ENCODE measurements around the gene ORAI1.

Gene ORAI1

GRCh38 chr12:121596526-121596925, 29.8 kb upstream of the ORAI1 start:
- Histone ChIP-seq H3K4me1 (ENCODE audit: insufficient read depth, poor library complexity, severe bottlenecking) (no peaks in the 10 kb centered on the region), H3K27me3 (ENCODE audit: insufficient read depth, poor library complexity, severe bottlenecking) (no peaks in the 10 kb centered on the region)
- no peak for DNase-seq (ENCODE audit: low spot score)

GRCh38 chr12:121600702-121601336, 25.5 kb upstream of the ORAI1 start:
- H3K9me3 ChIP-seq (ENCODE audit: severe bottlenecking): no peaks in the 10 kb centered on the region
- H3K27me3 ChIP-seq (ENCODE audit: insufficient read depth, poor library complexity, severe bottlenecking): no peaks in the 10 kb centered on the region
- H3K36me3 ChIP-seq (ENCODE audit: low read depth): no peaks in the 10 kb centered on the region
- no peak overlapping the region for H3K27ac ChIP-seq (ENCODE audit: poor library complexity, severe bottlenecking)
- DNase-seq (ENCODE audit: low spot score): no peak
- no peak overlapping the region for H3K4me3 ChIP-seq (ENCODE audit: severe bottlenecking)
- H3K4me1 ChIP-seq (ENCODE audit: insufficient read depth, poor library complexity, severe bottlenecking): no peaks in the 10 kb centered on the region
- ATAC-seq (ENCODE audit: low read depth): no peak
- TF ChIP-seq, protein P1, sequence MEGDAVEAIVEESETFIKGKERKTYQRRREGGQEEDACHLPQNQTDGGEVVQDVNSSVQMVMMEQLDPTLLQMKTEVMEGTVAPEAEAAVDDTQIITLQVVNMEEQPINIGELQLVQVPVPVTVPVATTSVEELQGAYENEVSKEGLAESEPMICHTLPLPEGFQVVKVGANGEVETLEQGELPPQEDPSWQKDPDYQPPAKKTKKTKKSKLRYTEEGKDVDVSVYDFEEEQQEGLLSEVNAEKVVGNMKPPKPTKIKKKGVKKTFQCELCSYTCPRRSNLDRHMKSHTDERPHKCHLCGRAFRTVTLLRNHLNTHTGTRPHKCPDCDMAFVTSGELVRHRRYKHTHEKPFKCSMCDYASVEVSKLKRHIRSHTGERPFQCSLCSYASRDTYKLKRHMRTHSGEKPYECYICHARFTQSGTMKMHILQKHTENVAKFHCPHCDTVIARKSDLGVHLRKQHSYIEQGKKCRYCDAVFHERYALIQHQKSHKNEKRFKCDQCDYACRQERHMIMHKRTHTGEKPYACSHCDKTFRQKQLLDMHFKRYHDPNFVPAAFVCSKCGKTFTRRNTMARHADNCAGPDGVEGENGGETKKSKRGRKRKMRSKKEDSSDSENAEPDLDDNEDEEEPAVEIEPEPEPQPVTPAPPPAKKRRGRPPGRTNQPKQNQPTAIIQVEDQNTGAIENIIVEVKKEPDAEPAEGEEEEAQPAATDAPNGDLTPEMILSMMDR (IDR thresholded peaks at IDR 0.05; ENCODE audit: poor library complexity, severe bottlenecking): no peak

More at GRCh38 chr12:121596526-121596925, 29.8 kb upstream of the ORAI1 start:
- no peak for ATAC-seq (ENCODE audit: low read depth)
- H3K9me3 ChIP-seq (ENCODE audit: severe bottlenecking): no peaks in the 10 kb centered on the region
- H3K4me3 ChIP-seq (ENCODE audit: severe bottlenecking): no peak overlapping the region
- no peak overlapping the region for H3K27ac ChIP-seq (ENCODE audit: poor library complexity, severe bottlenecking)
- no peaks in the 10 kb centered on the region for H3K36me3 ChIP-seq (ENCODE audit: low read depth)
- TF ChIP-seq, protein P1 (IDR thresholded peaks at IDR 0.05; ENCODE audit: poor library complexity, severe bottlenecking): no peak

DNA sequence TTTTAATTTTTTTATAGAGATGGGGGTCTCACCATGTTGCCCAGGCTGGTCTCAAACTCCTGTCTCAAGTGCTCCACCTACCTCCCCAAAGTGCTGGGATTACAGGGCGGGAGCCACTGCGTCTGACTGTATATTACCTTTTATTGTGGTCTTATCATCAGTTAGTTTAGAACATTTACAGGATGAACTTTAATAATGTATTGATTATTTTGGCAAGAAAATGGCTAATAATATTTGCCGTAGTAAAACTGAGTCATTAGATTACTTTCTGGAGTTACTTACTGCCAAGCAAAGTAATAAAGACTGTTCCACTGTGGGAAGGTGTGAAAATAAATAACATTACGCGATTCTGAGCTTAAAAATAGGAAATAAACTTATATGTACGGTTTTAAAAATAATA, 23.6 kb upstream of the ORAI1 start:
- Histone ChIP-seq H3K9me3 (ENCODE audit: severe bottlenecking) (no peaks in the 10 kb centered on the region), H3K36me3 (ENCODE audit: low read depth) (no peaks in the 10 kb centered on the region), H3K27ac (ENCODE audit: poor library complexity, severe bottlenecking) (no peak overlapping the region), H3K4me1 (ENCODE audit: insufficient read depth, poor library complexity, severe bottlenecking) (no peaks in the 10 kb centered on the region), H3K27me3 (ENCODE audit: insufficient read depth, poor library complexity, severe bottlenecking) (no peaks in the 10 kb centered on the region), H3K4me3 (ENCODE audit: severe bottlenecking) (no peak overlapping the region)
- DNase-seq (ENCODE audit: low spot score) (no peak), ATAC-seq (ENCODE audit: low read depth) (no peak)
- TF ChIP-seq, protein P1 (IDR thresholded peaks at IDR 0.05; ENCODE audit: poor library complexity, severe bottlenecking): no peak

DNA sequence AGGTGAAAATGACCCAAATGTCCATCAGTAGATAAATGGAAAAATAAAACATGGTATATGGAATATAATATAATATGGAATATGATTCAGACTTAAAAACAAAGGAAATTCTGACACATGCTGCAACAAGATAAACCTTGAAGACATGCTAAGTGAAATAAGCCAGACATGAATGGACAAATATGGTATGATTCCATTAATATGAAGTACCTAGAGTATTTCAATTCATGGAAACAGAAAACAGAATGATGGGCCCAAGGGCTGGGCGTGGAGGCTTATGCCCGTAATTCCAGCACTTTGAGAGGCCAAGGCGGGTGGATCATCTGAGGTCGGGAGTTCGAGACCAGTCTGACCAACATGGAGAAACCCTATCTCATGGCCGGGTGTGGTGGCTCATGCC, 22.7 kb upstream of the ORAI1 start:
- TF ChIP-seq, protein P1 (IDR thresholded peaks at IDR 0.05; ENCODE audit: poor library complexity, severe bottlenecking): no peak
- no peak for DNase-seq (ENCODE audit: low spot score)
- no peaks in the 10 kb centered on the region for H3K4me1 ChIP-seq (ENCODE audit: insufficient read depth, poor library complexity, severe bottlenecking)

GRCh38 chr12:121608301-121608700, 18.0 kb upstream of the ORAI1 start:
- TF ChIP-seq, protein P1 (IDR thresholded peaks at IDR 0.05; ENCODE audit: poor library complexity, severe bottlenecking): no peak
- no peak for DNase-seq (ENCODE audit: low spot score)
- H3K36me3 ChIP-seq (ENCODE audit: low read depth): no peaks in the 10 kb centered on the region
- no peaks in the 10 kb centered on the region for H3K27me3 ChIP-seq (ENCODE audit: insufficient read depth, poor library complexity, severe bottlenecking)
- no peak overlapping the region for H3K27ac ChIP-seq (ENCODE audit: poor library complexity, severe bottlenecking)
- H3K4me3 ChIP-seq (ENCODE audit: severe bottlenecking): no peak overlapping the region
- ATAC-seq (ENCODE audit: low read depth): no peak
- H3K4me1 ChIP-seq (ENCODE audit: insufficient read depth, poor library complexity, severe bottlenecking): no peaks in the 10 kb centered on the region
- no peaks in the 10 kb centered on the region for H3K9me3 ChIP-seq (ENCODE audit: severe bottlenecking)

More for the DNA sequence above, 22.7 kb upstream of the ORAI1 start:
- no peak overlapping the region for H3K4me3 ChIP-seq (ENCODE audit: severe bottlenecking)
- no peak overlapping the region for H3K27ac ChIP-seq (ENCODE audit: poor library complexity, severe bottlenecking)
- H3K9me3 ChIP-seq (ENCODE audit: severe bottlenecking): no peaks in the 10 kb centered on the region
- no peak for ATAC-seq (ENCODE audit: low read depth)
- no peaks in the 10 kb centered on the region for H3K36me3 ChIP-seq (ENCODE audit: low read depth)
- no peaks in the 10 kb centered on the region for H3K27me3 ChIP-seq (ENCODE audit: insufficient read depth, poor library complexity, severe bottlenecking)

All from RWPE2 (cell line).